IMR-90 (cell line): Measurements from ENCODE around the gene PSKH1. TPM values are rescaled to one million over a fixed set of nuclear protein-coding genes. Genes with fewer than 3 reads are reported as not detected.

Source experiments
- ATAC-seq: fragments of 200-7000 bp; cut with Tn5 transposase; 2 replicates; pipeline ENCODE4 v1.9.1; 2020; ENCODE audit warnings: low read depth, mild to moderate bottlenecking, moderate library complexity
- BruUV-seq: library from RNA; stranded (reverse); fragments of 400-500 nt; replicated peaks from 2 replicates; lab custom pipeline; 2021; lab: Mats Ljungman, UMichigan
- CTCF ChIA-PET: fragments of 300-600 bp; formaldehyde crosslinking; extraction: SDS; loops from one replicate; lab custom pipeline; 2021; ENCODE audit warnings: antibody characterized with exemption; lab: Yijun Ruan, JAX
- POLR2A ChIA-PET: fragments of 300-600 bp; sonication (Branson Sonifier 250); formaldehyde crosslinking; loops from one replicate; lab custom pipeline; 2022; ENCODE audit warnings: antibody characterized with exemption; ENCODE audit not compliant: unreplicated experiment; lab: Charles Lee
- DNase-seq: peaks from one replicate; pipeline ENCODE4 v3.0.0; 2013
- H2AFZ ChIP-seq: replicated peaks from 2 replicates; pipeline ENCODE3; 2013; ENCODE audit warnings: low read length, mild to moderate bottlenecking; ENCODE audit not compliant: poor library complexity
- H2AK5ac ChIP-seq: 2 replicates; pipeline ENCODE4 v1.6.1; 2013; ENCODE audit warnings: low read depth, low read length, inconsistent platforms
- H2AK9ac ChIP-seq: replicated peaks from 2 replicates; pipeline ENCODE3; 2013; ENCODE audit warnings: mild to moderate bottlenecking, low read depth, low read length, moderate library complexity; ENCODE audit not compliant: poor library complexity
- H2BK120ac ChIP-seq: 2 replicates; pipeline ENCODE4 v1.6.1; 2013; ENCODE audit warnings: low read depth, low read length, inconsistent platforms
- H2BK15ac ChIP-seq: 3 replicates; pipeline ENCODE4 v1.6.1; 2013; ENCODE audit warnings: low read depth, low read length, inconsistent platforms
- H2BK20ac ChIP-seq: 2 replicates; pipeline ENCODE4 v1.6.1; 2013; ENCODE audit warnings: low read depth, mild to moderate bottlenecking, inconsistent platforms, low read length, moderate library complexity
- H2BK5ac ChIP-seq: 2 replicates; pipeline ENCODE4 v1.6.1; 2013; ENCODE audit warnings: mild to moderate bottlenecking, low read depth, low read length, inconsistent platforms; ENCODE audit not compliant: poor library complexity, severe bottlenecking
- H3K14ac ChIP-seq: replicated peaks from 2 replicates; pipeline ENCODE4 v1.6.1; 2013; ENCODE audit warnings: low read depth, low read length, inconsistent platforms
- H3K18ac ChIP-seq: 2 replicates; pipeline ENCODE4 v1.6.1; 2013; ENCODE audit warnings: low read depth, low read length, control low read depth
- H3K23ac ChIP-seq: 2 replicates; pipeline ENCODE4 v1.6.1; 2013; ENCODE audit warnings: low read depth, low read length, inconsistent platforms
- H3K27ac ChIP-seq: 2 replicates; pipeline ENCODE4 v1.5.1; 2013; ENCODE audit warnings: mild to moderate bottlenecking, control low read depth, low read length; ENCODE audit not compliant: insufficient read depth
- H3K27me3 ChIP-seq: 2 replicates; pipeline ENCODE4 v1.6.1; 2013; ENCODE audit warnings: low read length; ENCODE audit not compliant: control insufficient read depth, insufficient read depth
- H3K36me3 ChIP-seq: 2 replicates; pipeline ENCODE4 v1.6.1; 2013; ENCODE audit warnings: low read length, mixed read lengths; ENCODE audit not compliant: control insufficient read depth, insufficient read depth
- H3K4ac ChIP-seq: 2 replicates; pipeline ENCODE4 v1.6.1; 2013; ENCODE audit warnings: low read depth, low read length, inconsistent platforms
- H3K4me1 ChIP-seq: 2 replicates; pipeline ENCODE4 v1.6.1; 2013; ENCODE audit warnings: low read length, mixed read lengths; ENCODE audit not compliant: control insufficient read depth, insufficient read depth
- H3K4me2 ChIP-seq: 2 replicates; pipeline ENCODE4 v1.6.1; 2013; ENCODE audit warnings: low read depth, mild to moderate bottlenecking, control low read depth, low read length, moderate library complexity
- H3K4me3 ChIP-seq: 2 replicates; pipeline ENCODE4 v1.5.1; 2013; ENCODE audit warnings: low read depth, mild to moderate bottlenecking, control low read depth, low read length, moderate library complexity; ENCODE audit not compliant: insufficient read depth
- H3K56ac ChIP-seq: 2 replicates; pipeline ENCODE4 v1.6.1; 2013; ENCODE audit warnings: low read length, inconsistent platforms; ENCODE audit not compliant: insufficient read depth; ENCODE audit errors: extremely low read depth
- H3K79me1 ChIP-seq, 2 experiments: 2 replicates each; pipeline ENCODE4 v1.6.1; 2013; ENCODE audit warnings: low read length in 2 of 2, inconsistent platforms in 1 of 2, low read depth in 1 of 2
- H3K9ac ChIP-seq: 2 replicates; pipeline ENCODE4 v1.6.1; 2013; ENCODE audit warnings: low read depth, low read length, control low read depth
- H3K9me1 ChIP-seq: 2 replicates; pipeline ENCODE4 v1.6.1; 2013; ENCODE audit warnings: low read length, inconsistent platforms; ENCODE audit not compliant: insufficient read depth
- H3K9me3 ChIP-seq: 2 replicates; pipeline ENCODE4 v1.6.1; 2013; ENCODE audit warnings: low read length; ENCODE audit not compliant: control insufficient read depth, insufficient read depth
- H4K20me1 ChIP-seq: 2 replicates; pipeline ENCODE4 v1.6.1; 2013; ENCODE audit warnings: low read length, inconsistent platforms; ENCODE audit not compliant: insufficient read depth
- H4K5ac ChIP-seq: 2 replicates; pipeline ENCODE4 v1.6.1; 2013; ENCODE audit warnings: mild to moderate bottlenecking, low read depth, low read length, control low read depth
- H4K8ac ChIP-seq, 2 experiments: 2 replicates each; pipeline ENCODE4 v1.6.1; 2013; ENCODE audit warnings: low read depth in 2 of 2, low read length in 2 of 2, control low read depth in 1 of 2, inconsistent platforms in 1 of 2
- H4K91ac ChIP-seq: 2 replicates; pipeline ENCODE4 v1.6.1; 2013; ENCODE audit warnings: low read depth, low read length, inconsistent platforms; ENCODE audit not compliant: insufficient read depth
- BHLHE40 ChIP-seq: fragments of 150-350 bp; IDR thresholded peaks from 2 replicates; pipeline ENCODE4 v1.6.1; 2016; ENCODE audit warnings: mild to moderate bottlenecking, low read depth, low read length
- CEBPB ChIP-seq: IDR thresholded peaks from 2 replicates; pipeline ENCODE4 v1.6.1; 2012; ENCODE audit warnings: low read depth, low read length, improper control_type of control experiment
- CTCF ChIP-seq: conservative IDR thresholded peaks from 2 replicates; pipeline ENCODE4 v1.5.1; 2012; ENCODE audit warnings: mild to moderate bottlenecking, low read depth, low read length, improper control_type of control experiment
- ELK1 ChIP-seq: fragments of 150-350 bp; IDR thresholded peaks from 2 replicates; pipeline ENCODE4 v1.6.1; 2016; ENCODE audit warnings: low read depth, mild to moderate bottlenecking, low read length, moderate library complexity, borderline replicate concordance
- FOS ChIP-seq: fragments of 150-350 bp; IDR thresholded peaks from 2 replicates; pipeline ENCODE4 v1.6.1; 2016; ENCODE audit warnings: low read depth, low read length
- MAFK ChIP-seq: IDR thresholded peaks from 2 replicates; pipeline ENCODE4 v1.6.1; 2012; ENCODE audit warnings: low read depth, low read length, improper control_type of control experiment
- MAZ ChIP-seq: IDR thresholded peaks from 2 replicates; pipeline ENCODE4 v1.6.1; 2012; ENCODE audit warnings: low read depth, mild to moderate bottlenecking, low read length, improper control_type of control experiment, moderate library complexity, borderline replicate concordance
- POLR2A ChIP-seq: IDR thresholded peaks from 2 replicates; pipeline ENCODE4 v1.6.1; 2012; ENCODE audit warnings: mild to moderate bottlenecking, low read depth, low read length
- RAD21 ChIP-seq: IDR thresholded peaks from 2 replicates; pipeline ENCODE4 v1.6.1; 2012; ENCODE audit warnings: low read length, improper control_type of control experiment
- RCOR1 ChIP-seq: IDR thresholded peaks from 2 replicates; pipeline ENCODE4 v1.6.1; 2012; ENCODE audit warnings: mild to moderate bottlenecking, low read length, improper control_type of control experiment; ENCODE audit not compliant: insufficient replicate concordance
- RFX5 ChIP-seq: IDR thresholded peaks from 2 replicates; pipeline ENCODE4 v1.8.0; 2012; ENCODE audit warnings: low read depth, mild to moderate bottlenecking, low read length, moderate library complexity
- SMC3 ChIP-seq: fragments of 150-350 bp; IDR thresholded peaks from 2 replicates; pipeline ENCODE4 v1.6.1; 2016; ENCODE audit warnings: low read depth, mild to moderate bottlenecking, antibody characterized with exemption, low read length, moderate library complexity
- USF2 ChIP-seq: fragments of 150-350 bp; IDR thresholded peaks from 2 replicates; pipeline ENCODE4 v1.6.1; 2017; ENCODE audit warnings: mild to moderate bottlenecking, antibody characterized with exemption, low read length, low read depth
- WGBS, 2 experiments: methylation state at CpG; one replicate each; pipeline versions ENCODE4 v1.1.5 to v1.1.7; 2013; ENCODE audit warnings: missing lambda C conversion rate in 2 of 2; ENCODE audit not compliant: insufficient read length in 1 of 2; ENCODE audit errors: extremely low coverage in 2 of 2; 5-methylcytosine and 5-hydroxymethylcytosine counted together
- dilution Hi-C: fragments of 300-500 bp; cut with HindIII; formaldehyde crosslinking; loops from one replicate; pipeline ENCODE4 v1.14.3; 2018; ENCODE audit warnings: low sequenced_read_pairs; ENCODE audit not compliant: unreplicated experiment
- in situ Hi-C: fragments of 300-500 bp; cut with MboI; formaldehyde crosslinking; loops from 3 replicates; pipeline ENCODE4 v1.14.3; 2019; ENCODE audit warnings: low sequenced_read_pairs, inconsistent platforms, mixed read lengths
- intact Hi-C: fragments of 100-400 bp; cut with micrococcal nuclease; formaldehyde crosslinking; loops from 2 replicates; pipeline ENCODE4 v1.10.0; 2022
- polyA plus RNA-seq, 3 experiments: library from polyadenylated mRNA; depleted of rRNA; stranded (reverse); fragments of >200 nt; gene quantifications; 2 replicates each; pipeline ENCODE4 v1.2.3, GENCODE V29; 2012; ENCODE audit warnings: low replicate concordance in 1 of 3
- total RNA-seq: library from RNA; depleted of rRNA; stranded (reverse); fragments of >200 nt; gene quantifications from 2 replicates; pipeline ENCODE4 v1.2.3, GENCODE V29; 2012

The PSKH1 gene
- total and polyA plus RNA-seq, 2 of the 4 experiments (the other 2 are of a cell fraction): 11.5 to 26.7 TPM

- Histone ChIP-seq H3K4me1 (peaks cover 3% of the 10 kb centered on the region; the same call in 1 of the 2 replicates), H3K56ac (no peak overlapping the region), H2AFZ (no peak overlapping the region), H2BK20ac (no peak overlapping the region), H2BK120ac (no peak overlapping the region), H2BK15ac (no peak overlapping the region), H3K23ac (no peak overlapping the region), H3K9ac (no peak overlapping the region), H3K4me2 (no peak overlapping the region), H3K79me1 (peaks cover 30 to 85% of the 10 kb centered on the region in 2 experiments), H2AK5ac (no peak overlapping the region), H4K5ac (no peak overlapping the region), H2BK5ac (no peak overlapping the region), H4K20me1 (peaks cover 52% of the 10 kb centered on the region), H3K36me3 (peaks cover 92% of the 10 kb centered on the region), H3K9me3 (no peaks in the 10 kb centered on the region), H4K91ac (no peak overlapping the region), H3K18ac (no peak overlapping the region), H3K4ac (no peak overlapping the region), H3K14ac (no peak overlapping the region), H4K8ac (no peak overlapping the region), H3K9me1 (no peaks in the 10 kb centered on the region), H3K27me3 (no peaks in the 10 kb centered on the region), H2AK9ac (no peak overlapping the region), H3K4me3 (no peak overlapping the region), H3K27ac (no peak overlapping the region)
- ChIA-PET CTCF (no interaction called here), POLR2A (no interaction called here)
- no TSS peak for BruUV-seq
- no peak for TF ChIP-seq SMC3
- TF ChIP-seq ELK1: no peak
- no peak for TF ChIP-seq RAD21
- TF ChIP-seq MAZ: no peak
- TF ChIP-seq USF2: no peak
- no peak for TF ChIP-seq FOS
- no peak for TF ChIP-seq MAFK
- TF ChIP-seq RCOR1: no peak
- TF ChIP-seq POLR2A: no peak
- TF ChIP-seq BHLHE40: no peak
- no peak for TF ChIP-seq CTCF
- no peak for TF ChIP-seq RFX5
- TF ChIP-seq CEBPB: no peak
- intact Hi-C loops: no loop called here
- DNase-seq (no peak), ATAC-seq (no peak)
- dilution Hi-C loops: no loop called here
- in situ Hi-C loops: loop anchor here (25.0 kb wide), 1 partner anchor 412 kb away; the partner anchor contains the start of gene RIPOR1
- 93% methylated on average over 6 of the region's 11 CpGs; no CpG with 5 or more reads in 1 of the 2 experiments for WGBS, 2 experiments
These were observed 56.6 kb downstream of the PSKH1 start for GRCh38 chr16:67949645-67950044.
